ENCODE data around the gene AMER1. TPM values are rescaled to one million over a fixed set of nuclear protein-coding genes. Genes with fewer than 3 reads are reported as not detected.
"Not testable (repeated sequence)": the region's sequence is repeated elsewhere in the genome, so short reads cannot be mapped to it uniquely, and the experiment has no call there.

AMER1 gene
- total and polyA plus RNA-seq, 9 of the 15 experiments (the other 6 are each of a cell fraction or from before 2014, with no cell fraction given) = 0.29 to 4.6 (median 3.0) TPM

- TF ChIP-seq, protein P1, sequence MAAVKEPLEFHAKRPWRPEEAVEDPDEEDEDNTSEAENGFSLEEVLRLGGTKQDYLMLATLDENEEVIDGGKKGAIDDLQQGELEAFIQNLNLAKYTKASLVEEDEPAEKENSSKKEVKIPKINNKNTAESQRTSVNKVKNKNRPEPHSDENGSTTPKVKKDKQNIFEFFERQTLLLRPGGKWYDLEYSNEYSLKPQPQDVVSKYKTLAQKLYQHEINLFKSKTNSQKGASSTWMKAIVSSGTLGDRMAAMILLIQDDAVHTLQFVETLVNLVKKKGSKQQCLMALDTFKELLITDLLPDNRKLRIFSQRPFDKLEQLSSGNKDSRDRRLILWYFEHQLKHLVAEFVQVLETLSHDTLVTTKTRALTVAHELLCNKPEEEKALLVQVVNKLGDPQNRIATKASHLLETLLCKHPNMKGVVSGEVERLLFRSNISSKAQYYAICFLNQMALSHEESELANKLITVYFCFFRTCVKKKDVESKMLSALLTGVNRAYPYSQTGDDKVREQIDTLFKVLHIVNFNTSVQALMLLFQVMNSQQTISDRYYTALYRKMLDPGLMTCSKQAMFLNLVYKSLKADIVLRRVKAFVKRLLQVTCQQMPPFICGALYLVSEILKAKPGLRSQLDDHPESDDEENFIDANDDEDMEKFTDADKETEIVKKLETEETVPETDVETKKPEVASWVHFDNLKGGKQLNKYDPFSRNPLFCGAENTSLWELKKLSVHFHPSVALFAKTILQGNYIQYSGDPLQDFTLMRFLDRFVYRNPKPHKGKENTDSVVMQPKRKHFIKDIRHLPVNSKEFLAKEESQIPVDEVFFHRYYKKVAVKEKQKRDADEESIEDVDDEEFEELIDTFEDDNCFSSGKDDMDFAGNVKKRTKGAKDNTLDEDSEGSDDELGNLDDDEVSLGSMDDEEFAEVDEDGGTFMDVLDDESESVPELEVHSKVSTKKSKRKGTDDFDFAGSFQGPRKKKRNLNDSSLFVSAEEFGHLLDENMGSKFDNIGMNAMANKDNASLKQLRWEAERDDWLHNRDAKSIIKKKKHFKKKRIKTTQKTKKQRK (IDR thresholded peaks at IDR 0.05; ENCODE audit: borderline replicate concordance, low read depth, low read length) = no peak
- TF ChIP-seq ASH1L (IDR thresholded peaks at IDR 0.05; ENCODE audit: borderline replicate concordance, low read depth, partially characterized antibody) (no peak), PURB (CRISPR knock-in tag; IDR thresholded peaks at IDR 0.05; ENCODE audit: low read depth) (no peak)
These were observed 12.5 kb upstream of the AMER1 start (continued) for GRCh38 chrX:64218023-64218422.

DNA sequence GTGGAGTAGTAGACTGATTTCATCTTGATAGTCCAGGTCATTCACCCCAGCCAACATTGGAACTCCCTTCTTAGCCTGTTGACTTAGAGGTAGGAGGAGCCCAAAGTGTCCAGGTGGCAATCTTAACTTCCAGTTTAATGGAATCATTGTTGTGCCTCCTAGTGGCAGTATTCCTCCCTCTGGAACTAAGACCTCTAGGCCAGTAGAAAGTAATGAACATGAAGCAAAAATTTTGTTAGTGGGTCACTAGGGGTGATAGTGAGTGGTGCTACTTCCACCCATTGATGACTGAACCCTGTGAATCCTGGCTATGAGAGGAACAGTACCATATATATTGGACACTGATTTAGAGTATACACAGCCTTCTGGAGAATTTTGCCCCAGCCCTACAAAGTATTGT is 8.5 kb upstream of the AMER1 start:
- H3K27me3 ChIP-seq (ENCODE audit: control insufficient read depth in 2 of 2, insufficient read depth in 2 of 2, low read length in 2 of 2); H3K4me1 ChIP-seq (replicated peaks in 1 of 2; ENCODE audit: control insufficient read depth in 2 of 2, insufficient read depth in 2 of 2, low read length in 2 of 2); H3K36me3 ChIP-seq (ENCODE audit: control insufficient read depth, insufficient read depth, low read length); H3K79me2 ChIP-seq (ENCODE audit: control insufficient read depth, insufficient read depth, low read length); CTCF ChIA-PET (ENCODE audit: low intra/inter-chr PET ratio); H3K9ac ChIP-seq (ENCODE audit: insufficient read depth in 1 of 2, low read depth in 2 of 2, low read length in 2 of 2); H2AFZ ChIP-seq (ENCODE audit: low read depth, low read length); BruUV-seq (replicated peaks); H4K20me1 ChIP-seq (replicated peaks; ENCODE audit: control insufficient read depth, insufficient read depth, low read length); H3K9me3 ChIP-seq (replicated peaks; ENCODE audit: control insufficient read depth, insufficient read depth, low read depth, low read length); ATAC-seq; H3K4me3 ChIP-seq; intact Hi-C loops (cut with micrococcal nuclease); H3K4me2 ChIP-seq (ENCODE audit: insufficient read depth, low read length); FAIRE-seq; H3K9me1 ChIP-seq (ENCODE audit: control insufficient read depth, insufficient read depth, low read length); H3K27ac ChIP-seq (ENCODE audit: extremely low read depth, low read depth, low read length); POLR2A ChIA-PET; in situ Hi-C loops (cut with MboI): not testable (repeated sequence)
- peak in 1 of 4 experiments; percentile 3 for DNase-seq (ENCODE audit: extremely low read depth in 1 of 4, low spot score in 3 of 4)
- peak in 2 of 3 experiments; percentile 11 to 17; a peak in 1 of 6 replicates for TF ChIP-seq CTCF (IDR thresholded peaks at IDR 0.05 in 2 of 3, conservative IDR thresholded peaks at IDR 0.05 in 1 of 3; ENCODE audit: insufficient read depth in 2 of 3, low read depth in 1 of 3, low read length in 3 of 3)

Data from K562 (cell line).